Breast epithelium (tissue), 4 donors: ENCODE data around the gene SOX13. TPM values are rescaled to one million over a fixed set of nuclear protein-coding genes. Genes with fewer than 3 reads are reported as not detected.

ENCODE experiments used
- DNase-seq, 2 donors: peaks; one replicate each; pipeline ENCODE4 v3.0.0-alpha.2; 2019; ENCODE audit warnings: low spot score in 2 of 2
- H3K27ac ChIP-seq, 2 donors: fragments of 200-600 bp; sonication (generic) in 1 of 2; one replicate each; pipeline ENCODE4 v1.5.1; 2016 to 2019; ENCODE audit warnings: mild to moderate bottlenecking in 1 of 2
- H3K27me3 ChIP-seq, 2 donors: fragments of 200-600 bp; sonication (generic) in 1 of 2; one replicate each; pipeline versions ENCODE4 v1.5.1 to v1.6.0; 2017 to 2019; ENCODE audit warnings: control low read depth in 1 of 2, mild to moderate bottlenecking in 1 of 2
- H3K36me3 ChIP-seq: fragments of 200-600 bp; one replicate; pipeline ENCODE4 v1.5.1; 2019
- H3K4me1 ChIP-seq, 2 donors: fragments of 200-600 bp; sonication (generic); one replicate each; pipeline ENCODE4 v1.5.1; 2016 to 2019; ENCODE audit warnings: control low read depth in 1 of 2
- H3K4me3 ChIP-seq, 3 donors: fragments of 200-600 bp; sonication (generic); 1 replicate in 2 of 3; 2 replicates in 1 of 3; pipeline ENCODE4 v1.5.1; 2016 to 2019; ENCODE audit warnings: mild to moderate bottlenecking in 3 of 3, moderate library complexity in 2 of 3
- H3K9me3 ChIP-seq, 2 donors: fragments of 200-600 bp; sonication (generic) in 1 of 2; one replicate each; pipeline ENCODE4 v1.5.1; 2016 to 2019; ENCODE audit warnings: control low read depth in 1 of 2
- POLR2A ChIP-seq: fragments of 450-650 bp; IDR thresholded peaks from one replicate; pipeline ENCODE4 v1.6.1; 2016; ENCODE audit warnings: antibody characterized with exemption, mild to moderate bottlenecking, moderate library complexity
- POLR2AphosphoS5 ChIP-seq, 3 donors: sonication (generic); formaldehyde crosslinking; IDR thresholded peaks; one replicate each; pipeline ENCODE4 v1.6.1; 2017; ENCODE audit warnings: antibody characterized with exemption in 3 of 3
- intact Hi-C: fragments of 100-400 bp; cut with DNase I; formaldehyde crosslinking; loops from one replicate; pipeline ENCODE4 v1.15.1; 2023; ENCODE audit warnings: low total_unique reads
- total RNA-seq, 3 donors: library from RNA; depleted of rRNA; stranded (reverse); fragments of >200 nt; gene quantifications; one replicate each; pipeline ENCODE4 v1.1.0, GENCODE V29; 2016
- TF ChIP-seq, protein P1 (sequence below), 3 donors: fragments of 450-650 bp; IDR thresholded peaks; one replicate each; pipeline ENCODE4 v1.5.1; 2016 to 2017; ENCODE audit warnings: antibody characterized with exemption in 3 of 3, mild to moderate bottlenecking in 3 of 3, moderate library complexity in 3 of 3

SOX13 gene
- total RNA-seq, 3 donors from 2014 or later = 22.9 to 34.7 (median 31.9) TPM

DNA sequence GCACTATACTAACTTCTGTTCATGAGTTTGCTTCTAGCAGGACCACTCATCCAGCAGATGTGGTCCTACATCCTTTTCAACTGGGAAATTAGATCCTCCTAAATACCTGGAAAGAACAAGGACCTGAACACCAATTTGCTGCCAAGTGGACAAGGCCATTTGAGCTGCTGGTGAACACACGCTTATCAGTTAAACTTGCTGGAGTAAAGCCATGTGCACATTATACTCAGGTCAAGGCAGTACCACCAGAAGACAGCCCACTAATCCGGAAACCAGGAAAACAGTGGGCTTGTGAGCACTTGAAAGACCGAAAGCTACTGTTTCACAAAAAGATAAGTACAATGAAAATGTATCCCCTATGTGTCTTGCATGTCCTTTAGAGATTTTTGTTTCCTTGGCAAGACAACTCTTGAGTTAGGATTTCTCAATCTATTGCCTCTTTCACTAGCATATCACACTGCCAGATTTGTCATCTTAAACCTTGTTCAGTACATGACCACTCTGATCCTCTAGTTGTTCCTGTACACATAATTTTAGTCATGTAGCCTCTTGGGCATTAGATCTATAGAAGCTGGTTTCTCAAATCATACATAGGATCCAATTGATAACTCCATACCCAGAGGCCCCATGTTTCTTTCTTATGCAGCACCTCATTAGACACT lies 97.7 kb downstream of the SOX13 start:
- Histone ChIP-seq H3K9me3 (peaks cover 14 to 19% of the 10 kb centered on the region in 2 donors), H3K4me3 (no peak overlapping the region), H3K27ac (no peak overlapping the region), H3K4me1 (no peaks in the 10 kb centered on the region), H3K36me3 (no peaks in the 10 kb centered on the region), H3K27me3 (no peaks in the 10 kb centered on the region)
- DNase-seq = no peak
- no peak for TF ChIP-seq POLR2A
- TF ChIP-seq, protein P1, sequence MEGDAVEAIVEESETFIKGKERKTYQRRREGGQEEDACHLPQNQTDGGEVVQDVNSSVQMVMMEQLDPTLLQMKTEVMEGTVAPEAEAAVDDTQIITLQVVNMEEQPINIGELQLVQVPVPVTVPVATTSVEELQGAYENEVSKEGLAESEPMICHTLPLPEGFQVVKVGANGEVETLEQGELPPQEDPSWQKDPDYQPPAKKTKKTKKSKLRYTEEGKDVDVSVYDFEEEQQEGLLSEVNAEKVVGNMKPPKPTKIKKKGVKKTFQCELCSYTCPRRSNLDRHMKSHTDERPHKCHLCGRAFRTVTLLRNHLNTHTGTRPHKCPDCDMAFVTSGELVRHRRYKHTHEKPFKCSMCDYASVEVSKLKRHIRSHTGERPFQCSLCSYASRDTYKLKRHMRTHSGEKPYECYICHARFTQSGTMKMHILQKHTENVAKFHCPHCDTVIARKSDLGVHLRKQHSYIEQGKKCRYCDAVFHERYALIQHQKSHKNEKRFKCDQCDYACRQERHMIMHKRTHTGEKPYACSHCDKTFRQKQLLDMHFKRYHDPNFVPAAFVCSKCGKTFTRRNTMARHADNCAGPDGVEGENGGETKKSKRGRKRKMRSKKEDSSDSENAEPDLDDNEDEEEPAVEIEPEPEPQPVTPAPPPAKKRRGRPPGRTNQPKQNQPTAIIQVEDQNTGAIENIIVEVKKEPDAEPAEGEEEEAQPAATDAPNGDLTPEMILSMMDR (IDR thresholded peaks at IDR 0.05) = no peak
- intact Hi-C loops = no loop called here

- no peak for DNase-seq
- no peak overlapping the region for H3K4me3 ChIP-seq
- no peak for TF ChIP-seq POLR2A
- peak in 1 of 3 donors; percentile 34 for TF ChIP-seq POLR2AphosphoS5 (IDR thresholded peaks at IDR 0.05)
- intact Hi-C loops = no loop called here
- no peak overlapping the region for H3K27ac ChIP-seq
- peaks cover 14 to 19% of the 10 kb centered on the region in 2 donors for H3K9me3 ChIP-seq
- no peaks in the 10 kb centered on the region for H3K4me1 ChIP-seq
- no peaks in the 10 kb centered on the region for H3K36me3 ChIP-seq
- no peaks in the 10 kb centered on the region for H3K27me3 ChIP-seq
Observed at GRCh38 chr1:204171751-204172178, 98.8 kb downstream of the SOX13 start.

- Histone ChIP-seq H3K4me3 (no peak overlapping the region), H3K27me3 (no peaks in the 10 kb centered on the region), H3K36me3 (no peaks in the 10 kb centered on the region), H3K9me3 (peaks cover 14 to 19% of the 10 kb centered on the region in 2 donors), H3K27ac (no peak overlapping the region), H3K4me1 (no peaks in the 10 kb centered on the region)
- intact Hi-C loops = no loop called here
- no peak for DNase-seq
- TF ChIP-seq POLR2AphosphoS5 (IDR thresholded peaks at IDR 0.05) = no peak
- TF ChIP-seq POLR2A = no peak
- TF ChIP-seq, protein P1 (IDR thresholded peaks at IDR 0.05) = no peak
Observed at GRCh38 chr1:204172404-204173029, 99.6 kb downstream of the SOX13 start.

DNA sequence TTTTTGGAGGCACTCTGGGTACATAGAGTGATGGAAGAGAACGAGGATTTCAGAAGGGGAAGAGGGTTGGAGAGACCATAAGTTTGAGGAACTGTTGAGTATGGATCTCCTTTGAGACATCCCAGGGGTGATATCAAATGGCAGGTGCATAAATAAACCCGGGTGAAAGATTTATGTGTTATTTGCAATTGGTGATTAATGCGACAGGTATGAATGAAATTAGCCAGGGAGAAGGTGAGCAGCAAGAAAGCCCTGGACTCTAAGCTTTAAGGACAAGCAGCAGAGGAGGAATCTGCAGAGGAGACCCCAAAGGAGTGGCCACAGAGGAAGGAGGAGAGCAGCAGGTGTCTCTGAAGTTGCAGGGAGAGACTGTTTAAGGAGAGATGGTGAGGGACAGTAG lies 102.0 kb downstream of the SOX13 start:
- Histone ChIP-seq H3K4me3 (no peak overlapping the region), H3K4me1 (no peaks in the 10 kb centered on the region), H3K27ac (no peak overlapping the region), H3K9me3 (peaks cover 3 to 8% of the 10 kb centered on the region in 2 donors), H3K36me3 (no peaks in the 10 kb centered on the region), H3K27me3 (no peaks in the 10 kb centered on the region)
- no peak for TF ChIP-seq POLR2AphosphoS5 (IDR thresholded peaks at IDR 0.05)
- TF ChIP-seq, protein P1 (IDR thresholded peaks at IDR 0.05) = no peak
- TF ChIP-seq POLR2A = no peak
- intact Hi-C loops = no loop called here
- DNase-seq = no peak

GRCh38 chr1:204176049-204176448 lies 103.1 kb downstream of the SOX13 start:
- no peaks in the 10 kb centered on the region for H3K9me3 ChIP-seq
- DNase-seq = no peak
- H3K36me3 ChIP-seq = no peaks in the 10 kb centered on the region
- intact Hi-C loops = no loop called here
- no peaks in the 10 kb centered on the region for H3K27me3 ChIP-seq
- H3K4me3 ChIP-seq = no peak overlapping the region
- TF ChIP-seq POLR2A = no peak
- TF ChIP-seq POLR2AphosphoS5 (IDR thresholded peaks at IDR 0.05) = no peak
- TF ChIP-seq, protein P1 (IDR thresholded peaks at IDR 0.05) = no peak
- no peaks in the 10 kb centered on the region for H3K4me1 ChIP-seq
- H3K27ac ChIP-seq = no peak overlapping the region
